ENCODE results near the gene MEIS3.

GRCh38 chr19:47411101-47411500, 8.2 kb downstream of the MEIS3 start:
- TF ChIP-seq CTCF (IDR thresholded peaks at IDR 0.05; ENCODE audit: low read length) (no peak), EZH2 (IDR thresholded peaks at IDR 0.05; ENCODE audit: borderline replicate concordance, low read length) (no peak)

All from OCI-LY1 (cell line).